NCI-H1694 (cell line): ENCODE data around the gene SELENON.

Experiments used
- DNase-seq: peaks from one replicate; lab custom pipeline; 2025; lab: John Stamatoyannopoulos, UW

Gene SELENON, protein sequence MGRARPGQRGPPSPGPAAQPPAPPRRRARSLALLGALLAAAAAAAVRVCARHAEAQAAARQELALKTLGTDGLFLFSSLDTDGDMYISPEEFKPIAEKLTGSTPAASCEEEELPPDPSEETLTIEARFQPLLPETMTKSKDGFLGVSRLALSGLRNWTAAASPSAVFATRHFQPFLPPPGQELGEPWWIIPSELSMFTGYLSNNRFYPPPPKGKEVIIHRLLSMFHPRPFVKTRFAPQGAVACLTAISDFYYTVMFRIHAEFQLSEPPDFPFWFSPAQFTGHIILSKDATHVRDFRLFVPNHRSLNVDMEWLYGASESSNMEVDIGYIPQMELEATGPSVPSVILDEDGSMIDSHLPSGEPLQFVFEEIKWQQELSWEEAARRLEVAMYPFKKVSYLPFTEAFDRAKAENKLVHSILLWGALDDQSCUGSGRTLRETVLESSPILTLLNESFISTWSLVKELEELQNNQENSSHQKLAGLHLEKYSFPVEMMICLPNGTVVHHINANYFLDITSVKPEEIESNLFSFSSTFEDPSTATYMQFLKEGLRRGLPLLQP

DNA sequence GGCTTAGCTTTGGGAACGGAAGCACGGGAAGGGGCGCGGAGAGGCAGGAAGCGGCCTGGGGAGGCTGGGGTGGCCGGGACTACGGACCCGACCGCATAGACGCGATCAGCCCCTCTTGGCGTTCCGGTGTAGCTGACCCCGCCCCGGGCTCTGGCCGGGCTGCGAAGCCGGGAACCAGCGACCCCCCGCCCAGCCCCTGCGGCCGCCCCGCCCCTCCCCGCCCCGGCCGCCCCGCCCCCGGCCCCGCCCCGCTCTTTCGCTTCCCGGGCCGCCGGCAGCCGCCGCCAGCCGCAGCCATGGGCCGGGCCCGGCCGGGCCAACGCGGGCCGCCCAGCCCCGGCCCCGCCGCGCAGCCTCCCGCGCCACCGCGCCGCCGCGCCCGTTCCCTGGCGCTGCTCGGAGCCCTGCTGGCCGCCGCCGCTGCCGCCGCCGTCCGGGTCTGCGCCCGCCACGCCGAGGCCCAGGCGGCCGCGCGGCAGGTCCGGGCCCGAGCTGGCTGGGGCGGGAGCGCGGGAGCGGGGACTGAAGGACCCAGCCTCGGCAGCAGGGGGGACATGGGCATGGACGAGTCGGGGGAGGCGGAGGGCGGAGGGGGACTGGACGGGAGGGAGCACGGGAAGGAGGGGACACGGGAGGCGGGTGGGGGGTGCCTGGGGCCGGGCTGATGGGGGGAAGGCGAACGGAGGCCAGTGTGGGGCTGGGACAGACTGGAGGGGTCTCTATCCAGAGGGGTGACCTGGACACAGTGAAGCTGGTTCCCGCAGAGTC is at the start of gene SELENON:
TSS of gene SELENON (plus strand) at position 259 of the 768 bp plus-strand sequence. CDS start at position 297, 38 bp downstream.
- DNase-seq: peak; percentile 10

DNA sequence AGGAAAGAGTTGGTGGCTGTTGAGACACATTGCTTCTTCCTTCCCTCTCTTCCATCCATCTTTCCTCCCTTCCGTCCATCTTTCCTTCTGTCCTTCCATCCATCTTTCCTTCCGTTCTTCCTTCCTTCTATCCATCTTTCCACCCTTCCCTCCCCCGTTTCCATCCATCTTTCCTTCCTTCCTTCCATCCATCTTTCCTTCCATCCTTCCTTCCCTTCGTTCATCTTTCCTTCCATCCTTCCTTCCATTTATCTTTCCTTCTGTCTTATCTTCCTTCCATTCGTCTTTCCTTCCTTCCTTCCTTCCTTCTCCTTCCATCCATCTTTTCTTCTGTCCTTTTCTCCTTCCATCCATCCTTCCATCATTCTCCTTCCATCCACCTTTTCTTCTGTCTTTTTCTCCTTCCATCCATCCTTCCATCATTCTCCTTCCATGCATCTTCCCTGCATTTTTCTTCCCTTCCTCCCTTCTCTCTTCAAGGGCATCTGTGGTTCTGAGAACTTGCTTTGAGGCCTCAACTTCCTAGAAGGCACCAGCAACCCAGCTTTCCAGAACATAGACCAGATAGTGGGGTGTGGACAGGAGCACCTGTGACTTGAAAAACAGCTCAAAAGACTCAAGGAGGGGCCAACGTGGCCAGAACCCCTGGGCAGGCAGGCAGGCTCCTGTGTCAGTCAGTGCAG is 48.9 kb upstream of the SELENON start:
- DNase-seq: no peak

DNA sequence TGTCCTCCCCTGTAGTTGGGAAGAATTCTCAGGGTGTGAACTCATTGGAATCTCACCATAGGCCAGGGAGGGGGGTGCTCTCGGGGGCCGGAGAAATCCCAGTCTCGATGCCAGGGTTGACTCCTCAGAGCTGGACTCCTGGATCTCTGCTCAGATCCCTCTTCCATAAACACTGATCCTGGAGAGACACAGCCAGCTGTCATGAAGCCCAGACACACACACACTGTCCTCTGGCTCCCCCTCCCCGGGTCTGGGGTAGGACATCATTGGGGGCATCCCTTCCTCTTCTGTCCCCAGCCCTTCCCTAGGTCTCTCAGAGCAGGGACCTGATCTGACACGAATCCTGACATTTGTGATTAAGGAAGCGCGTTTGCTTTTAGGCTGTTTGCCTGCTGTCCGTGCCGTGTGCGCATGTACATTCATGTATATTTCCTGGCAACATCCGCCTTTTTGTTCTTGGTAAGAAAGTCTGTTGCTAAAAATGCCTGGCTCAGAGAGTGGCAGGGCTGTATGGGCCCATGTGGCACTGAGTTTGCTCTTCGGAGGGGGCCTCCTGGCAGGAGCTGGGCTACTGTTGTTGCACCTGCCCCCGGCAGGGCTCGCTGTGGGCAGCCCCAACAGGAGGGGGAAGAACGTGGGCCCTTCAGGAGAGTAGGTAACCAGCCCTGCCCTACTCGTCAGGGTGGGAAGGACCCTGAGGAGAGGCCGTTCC is 45.4 kb upstream of the SELENON start:
- peak; percentile 84 for DNase-seq

DNA sequence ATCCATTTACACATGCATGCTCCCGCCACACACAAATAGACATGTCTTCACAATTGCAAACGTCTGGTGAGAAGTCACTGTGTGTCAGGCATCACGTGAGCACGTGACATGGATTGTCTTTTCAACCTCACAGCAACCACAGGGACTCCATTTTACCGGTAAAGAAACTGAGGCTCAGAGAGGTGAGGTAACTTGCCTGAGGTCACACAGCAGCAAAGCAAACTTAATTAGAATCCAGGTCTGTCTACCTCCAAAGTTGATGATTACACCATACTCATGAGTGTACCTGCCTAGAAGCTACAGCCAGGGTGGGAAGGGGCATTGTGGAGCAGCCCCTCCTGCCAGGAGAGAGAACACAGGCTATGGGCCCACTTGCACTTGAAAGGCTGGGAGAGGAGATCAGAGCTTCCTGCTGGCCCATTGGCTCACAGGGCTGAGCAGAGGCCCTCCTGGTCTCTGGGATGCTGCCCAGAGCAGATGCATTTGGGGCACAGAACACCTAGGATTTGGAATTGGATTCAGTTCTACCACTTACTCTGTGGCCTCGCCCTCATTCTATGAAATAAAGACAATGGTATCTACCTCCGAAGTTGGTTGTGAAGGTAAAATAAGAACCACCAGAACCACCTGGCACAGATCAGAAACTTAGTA is 44.4 kb upstream of the SELENON start:
- no peak for DNase-seq

DNA sequence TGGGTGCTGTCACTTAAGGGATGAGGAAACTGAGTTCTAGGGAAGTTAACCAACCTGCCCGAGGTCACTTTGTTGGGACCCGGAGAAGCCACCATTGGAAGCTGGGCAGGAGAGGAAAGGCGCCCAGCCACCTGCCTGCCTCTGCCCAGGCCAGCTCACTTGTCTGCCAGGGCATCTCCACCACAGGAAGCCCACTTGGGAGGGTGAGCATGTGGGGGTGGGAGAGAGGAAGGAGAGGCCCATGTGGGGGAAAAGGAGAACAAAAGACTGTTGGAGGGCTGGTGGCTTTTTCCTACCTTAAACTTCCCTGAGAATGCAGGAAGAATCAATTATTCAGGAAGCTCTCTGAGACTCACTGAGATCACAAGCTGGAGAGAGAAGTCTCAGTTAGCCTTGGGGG is 43.8 kb upstream of the SELENON start:
- no peak for DNase-seq

DNA sequence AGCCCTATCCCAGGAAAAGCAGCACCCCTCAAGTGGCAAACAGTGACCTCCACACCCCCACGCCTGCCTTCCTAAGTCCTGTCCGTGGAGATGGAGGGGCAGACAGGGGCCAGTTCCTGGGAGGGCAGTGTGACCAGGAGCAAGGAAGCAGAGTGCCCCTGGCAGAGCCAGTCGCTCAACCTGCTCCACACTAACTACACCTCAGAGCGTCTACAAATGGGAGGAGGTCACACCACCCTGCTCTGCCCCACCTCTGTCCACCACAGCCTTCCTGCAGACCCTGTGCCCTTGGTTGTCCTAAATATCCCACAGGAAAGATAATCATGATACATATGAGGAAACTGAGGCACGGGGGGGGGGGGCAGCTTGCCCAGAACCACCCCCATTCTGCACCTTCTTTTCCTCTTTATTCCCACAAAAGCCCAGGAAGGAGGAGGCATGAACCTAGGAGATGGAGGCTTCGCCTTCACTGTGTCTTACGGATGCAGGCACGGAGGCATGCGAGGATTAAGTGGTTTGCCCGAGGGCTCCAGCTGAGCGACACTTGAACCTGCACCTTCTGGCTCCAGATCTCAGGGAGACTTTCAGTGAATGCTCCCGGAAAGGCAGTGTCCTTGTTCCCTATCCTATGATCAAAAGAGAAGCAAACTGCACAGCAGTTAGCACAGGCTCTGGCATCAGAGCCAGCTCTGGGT is 42.7 kb upstream of the SELENON start:
- no peak for DNase-seq

DNA sequence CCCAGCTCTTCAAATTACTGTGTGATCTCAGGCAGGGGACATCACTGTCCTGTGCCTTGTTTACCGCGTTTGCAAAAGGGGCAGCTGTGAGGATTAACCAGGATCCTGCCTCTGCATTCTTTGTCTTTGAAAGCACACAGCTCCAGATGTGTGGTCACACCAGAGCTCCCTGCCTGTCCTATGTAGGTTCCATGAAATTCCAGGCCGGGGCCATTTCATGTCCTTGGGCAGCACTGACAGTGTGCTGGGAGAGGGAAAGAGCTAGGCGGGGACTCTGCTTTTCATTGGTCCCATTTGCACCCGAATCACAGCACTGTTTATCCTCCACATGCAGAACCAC is 42.2 kb upstream of the SELENON start:
- DNase-seq: no peak

DNA sequence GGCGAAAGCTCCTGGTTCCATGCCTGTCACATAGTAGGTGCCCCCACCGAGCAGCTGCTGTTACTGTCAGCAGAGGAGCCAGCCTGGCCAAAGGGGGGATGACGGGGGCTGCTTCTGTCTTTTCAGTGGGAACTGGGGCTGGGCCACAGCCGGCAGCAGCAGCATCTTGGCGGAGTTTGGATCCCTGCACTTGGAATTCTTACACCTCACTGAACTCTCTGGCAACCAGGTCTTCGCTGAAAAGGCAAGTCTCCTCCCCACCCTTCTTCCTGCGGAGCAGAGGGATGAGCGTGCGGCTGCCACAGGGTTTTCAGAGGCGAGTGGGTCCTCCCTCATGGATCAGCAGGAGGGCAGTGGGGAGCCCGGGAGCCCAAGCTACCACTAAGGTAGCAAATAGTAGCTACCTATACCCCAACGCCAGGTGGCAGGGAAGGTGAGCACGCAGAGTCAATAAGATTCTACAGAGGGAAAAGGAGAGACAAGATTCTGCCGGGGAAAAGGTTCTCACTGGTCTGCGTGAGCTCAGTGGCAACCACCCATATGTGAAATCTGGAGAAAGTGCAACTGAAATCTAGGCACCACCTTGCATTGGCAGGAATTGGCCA is 41.4 kb upstream of the SELENON start:
- DNase-seq: no peak

DNA sequence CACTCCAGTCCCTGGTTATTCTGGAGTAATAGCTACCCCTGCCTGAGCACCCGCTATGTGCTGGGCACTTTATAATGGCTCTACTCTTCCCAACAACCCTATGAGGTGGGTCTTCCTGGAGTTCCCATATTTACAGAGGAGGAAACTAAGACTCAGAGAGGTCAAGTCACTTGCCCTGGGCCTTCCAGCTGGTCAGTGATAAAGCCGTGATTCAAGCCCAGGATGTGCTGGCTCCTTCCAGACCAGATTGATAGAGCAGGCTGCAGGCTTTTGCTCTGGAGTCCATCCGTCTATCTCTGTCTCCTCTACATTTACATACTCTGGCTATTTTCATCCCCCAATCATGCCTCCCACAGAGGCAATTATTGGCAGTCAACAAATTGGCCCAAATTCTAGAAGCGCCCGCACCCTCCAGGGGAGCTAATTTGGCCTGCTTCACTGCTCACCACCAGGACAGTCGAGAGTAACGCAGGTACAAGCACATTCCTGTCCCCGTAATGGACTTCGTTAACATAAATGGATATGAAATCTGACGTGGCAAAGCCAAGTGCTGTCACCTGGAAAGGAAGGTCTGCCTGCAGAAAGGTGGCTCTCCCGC is 39.8 kb upstream of the SELENON start:
- DNase-seq: no peak

DNA sequence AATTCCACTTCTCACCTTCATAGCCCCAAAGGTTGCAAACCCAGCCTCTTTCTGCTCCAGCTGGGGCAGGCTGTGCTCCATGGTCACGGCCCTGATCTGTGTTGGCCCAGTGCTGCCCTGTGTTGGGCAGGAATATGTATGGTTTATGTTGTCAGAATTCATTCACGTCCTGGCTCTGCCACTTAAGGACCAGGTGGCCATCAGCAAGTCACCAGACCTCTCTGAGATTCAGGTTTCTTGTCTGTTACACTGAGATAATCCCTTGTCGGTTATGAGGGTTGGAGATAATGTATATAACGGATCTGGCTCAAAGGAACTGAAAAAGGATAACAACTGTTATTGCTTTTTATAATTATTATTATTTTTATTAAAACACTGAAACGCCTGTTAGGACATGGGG is 39.1 kb upstream of the SELENON start:
- DNase-seq: no peak

DNA sequence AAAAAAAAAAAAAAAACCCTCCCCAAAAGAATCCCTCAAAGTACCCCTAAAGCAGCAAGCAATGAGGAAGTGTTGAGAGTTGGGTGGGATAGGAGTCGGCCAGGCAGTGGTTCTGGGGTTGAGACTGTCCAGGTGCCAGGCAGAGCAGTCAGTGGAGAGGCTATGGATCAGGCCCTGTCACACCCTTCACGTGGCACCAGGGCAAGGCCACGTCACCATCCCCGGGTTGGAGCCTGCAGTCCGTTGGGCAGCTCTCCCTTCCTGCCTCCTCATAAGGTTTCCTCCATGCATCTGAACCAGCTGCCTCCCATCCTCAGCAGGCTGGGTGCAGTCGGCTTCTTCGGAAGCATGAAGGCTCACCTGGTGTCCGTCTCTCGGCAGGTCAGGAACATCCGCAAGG is 36.5 kb upstream of the SELENON start:
- no peak for DNase-seq

DNA sequence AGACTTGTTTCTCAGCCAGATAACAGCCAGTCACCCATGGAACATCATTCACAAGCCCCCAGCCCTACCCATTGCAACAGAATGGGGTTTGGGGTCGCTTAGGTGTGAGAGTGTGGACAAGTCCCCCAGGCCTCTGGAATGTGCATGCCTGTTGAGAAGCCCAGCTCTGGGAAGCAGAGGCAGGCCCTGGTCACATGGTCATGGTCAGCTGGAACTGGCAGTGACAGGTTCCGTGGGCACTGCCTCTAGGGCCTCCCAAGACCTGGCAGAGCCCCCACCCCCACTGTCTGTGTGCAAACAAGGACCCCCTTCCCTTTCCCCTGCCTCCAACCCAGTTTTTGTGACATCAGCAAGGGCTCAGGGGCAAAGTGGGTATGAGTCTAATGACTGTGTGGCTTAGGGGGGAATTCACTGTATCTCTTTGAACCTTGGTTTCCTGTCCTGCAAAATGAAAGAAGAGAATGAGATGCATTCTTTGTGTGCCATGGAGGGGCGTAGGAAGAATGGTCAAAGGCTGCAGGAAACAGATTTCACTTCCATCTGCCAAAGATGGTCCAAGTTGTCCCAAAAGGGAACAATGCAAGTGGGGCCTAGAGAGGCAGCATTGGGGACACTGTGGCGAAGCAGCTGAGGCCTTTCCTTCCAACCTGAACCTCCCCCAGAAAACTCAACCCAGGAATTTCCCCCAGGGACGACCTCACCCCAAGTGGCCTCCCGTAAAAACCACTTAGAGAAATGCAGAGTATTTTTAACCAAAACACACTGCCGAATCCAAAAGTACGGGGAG is 34.7 kb upstream of the SELENON start:
- DNase-seq: no peak

DNA sequence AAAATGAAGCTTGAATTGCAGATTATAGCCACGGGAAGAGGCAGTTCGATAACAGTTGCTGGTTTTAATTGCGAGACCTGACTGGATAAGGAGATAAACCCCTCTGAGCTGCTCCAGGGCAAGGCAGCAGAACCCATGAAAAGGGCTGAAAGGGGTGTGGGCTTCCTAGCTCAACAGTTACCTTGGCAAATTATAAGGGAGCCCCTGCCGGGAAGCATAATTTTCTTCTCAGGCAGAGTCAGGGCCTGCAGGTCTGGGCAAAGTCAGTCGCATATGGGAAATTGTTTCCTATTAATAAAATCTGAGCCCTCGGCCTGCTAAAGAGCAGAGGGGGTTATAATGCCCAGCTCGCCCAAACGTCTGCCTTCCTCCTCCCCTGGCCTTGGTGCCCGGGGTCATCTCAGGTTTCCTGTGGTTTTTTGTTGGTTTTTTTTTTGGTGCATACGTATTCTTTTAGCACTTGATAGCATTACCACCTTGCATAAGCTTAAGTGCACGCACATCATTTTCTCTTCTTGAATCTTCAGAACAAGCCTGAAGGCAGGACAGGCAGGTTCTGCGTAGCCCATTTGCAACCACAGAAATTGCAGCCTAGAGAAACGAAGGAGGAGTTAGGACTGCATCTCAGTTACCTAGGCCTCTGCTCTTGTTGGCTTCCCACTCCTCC is 33.9 kb upstream of the SELENON start:
- peak; percentile 87 for DNase-seq

DNA sequence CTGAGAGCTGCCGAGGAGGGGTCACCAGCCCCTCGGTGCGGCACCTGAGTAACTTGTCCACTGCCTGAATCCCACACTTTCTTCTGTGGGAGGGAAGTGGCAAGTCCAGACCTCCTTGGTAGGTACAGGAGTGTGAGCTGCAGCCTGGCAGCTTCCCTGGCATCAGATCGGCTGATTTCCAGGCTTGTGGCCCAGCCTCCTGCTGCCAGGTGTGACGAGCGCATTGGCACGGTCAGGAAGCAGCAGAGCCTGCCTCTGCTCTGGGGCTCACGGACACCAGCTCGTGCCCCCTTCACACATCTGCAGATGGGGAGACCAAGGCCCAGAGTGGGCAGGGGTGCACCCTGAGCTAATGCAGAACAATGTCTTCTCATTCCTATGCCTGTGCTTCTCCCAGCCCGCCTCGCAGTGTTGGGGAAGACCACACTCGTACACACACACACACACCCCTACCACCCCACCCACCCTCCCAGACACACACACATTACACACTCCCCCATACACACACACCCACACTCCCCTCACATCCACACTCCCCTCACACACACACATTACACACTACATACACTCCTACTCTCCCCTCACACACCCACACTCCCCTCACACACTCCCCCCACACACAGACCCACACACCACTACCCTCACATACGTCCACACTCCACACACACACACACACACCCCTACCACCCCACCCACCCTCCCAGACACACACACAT is 33.1 kb upstream of the SELENON start:
- peak; percentile 30 for DNase-seq

DNA sequence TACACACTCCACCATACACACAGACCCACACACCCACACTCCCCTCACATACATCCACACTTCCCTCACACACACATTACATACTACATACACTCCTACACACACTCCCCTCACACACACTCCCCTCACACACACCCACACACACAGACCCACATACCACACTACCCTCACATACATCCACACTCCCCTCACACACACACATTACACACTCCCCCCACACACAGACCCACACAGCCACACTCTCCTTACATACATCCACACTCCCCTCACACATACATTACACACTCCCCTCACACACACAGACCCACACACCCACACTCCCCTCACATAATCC is 32.6 kb upstream of the SELENON start:
- DNase-seq: no peak

DNA sequence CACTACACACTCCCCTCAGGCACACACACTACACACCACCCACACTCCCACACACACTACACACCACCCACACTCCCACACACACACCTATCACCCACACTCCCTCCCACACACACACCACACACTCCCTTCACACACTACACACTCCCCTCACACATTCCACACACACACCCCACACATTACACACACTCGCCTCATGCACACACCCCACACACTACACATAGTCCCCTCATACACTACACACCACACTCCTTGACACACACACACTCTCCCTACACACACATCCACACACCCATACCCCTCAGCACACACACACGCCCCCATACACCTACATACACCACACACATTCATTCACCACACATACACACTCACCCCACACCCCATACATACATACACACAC is 31.0 kb upstream of the SELENON start:
- no peak for DNase-seq

DNA sequence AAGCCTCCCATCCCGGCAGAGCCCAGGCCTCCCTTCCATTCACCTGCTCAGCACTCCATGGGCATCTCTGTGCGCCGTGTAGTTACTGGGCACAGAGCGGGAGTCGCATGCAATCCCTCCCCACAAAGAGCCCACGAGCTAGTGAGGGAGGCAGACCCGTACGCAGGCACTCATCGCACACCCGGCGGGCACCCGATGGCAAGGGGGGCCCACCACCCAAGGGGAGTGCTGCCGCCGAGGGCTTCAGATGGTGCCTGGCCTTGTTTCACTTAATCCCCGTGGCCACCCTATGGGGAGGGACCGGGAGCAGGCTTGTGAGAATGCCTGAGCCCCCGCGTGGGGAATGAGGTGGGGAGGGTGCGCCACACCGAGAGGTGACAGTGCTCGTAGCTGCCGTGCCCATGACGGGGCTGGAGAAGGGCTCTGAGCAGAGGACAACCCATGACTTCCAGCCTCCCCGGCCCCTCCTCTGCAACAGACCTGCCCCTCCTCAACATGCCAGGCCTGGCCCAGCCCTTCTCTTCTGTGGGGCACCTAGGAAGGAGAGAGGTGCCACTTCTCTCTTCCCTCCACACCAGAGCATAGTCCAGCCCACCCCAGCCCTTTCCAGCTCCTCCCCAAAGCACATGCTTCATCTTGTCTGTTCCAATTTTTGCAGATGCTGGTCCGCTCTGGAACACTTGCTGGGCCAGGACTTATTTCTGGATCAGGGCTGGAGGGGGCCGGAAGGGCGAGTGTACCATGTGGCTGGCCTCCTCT is 30.2 kb upstream of the SELENON start:
- no peak for DNase-seq
